PFSK-1 (cell line): ENCODE data around the gene CCDC70.

Source experiments
- POLR2AphosphoS5 ChIP-seq: IDR thresholded peaks from 2 replicates; pipeline ENCODE4 v1.6.1; 2012; ENCODE audit warnings: low read depth, mild to moderate bottlenecking, control low read depth, low read length, moderate library complexity
- TF ChIP-seq, protein P1 (sequence below), 2 experiments: IDR thresholded peaks; 2 replicates each; pipeline versions ENCODE4 v1.6.1 to v1.8.0; 2011 to 2012; ENCODE audit warnings: low read depth in 2 of 2, low read length in 2 of 2, control low read depth in 1 of 2, inconsistent platforms in 1 of 2, mild to moderate bottlenecking in 1 of 2, moderate library complexity in 1 of 2; ENCODE audit not compliant: insufficient read depth in 1 of 2

GRCh38 chr13:51846756-51847155 lies 15.0 kb upstream of the CCDC70 start:
- no peak for TF ChIP-seq POLR2AphosphoS5
- TF ChIP-seq, protein P1, sequence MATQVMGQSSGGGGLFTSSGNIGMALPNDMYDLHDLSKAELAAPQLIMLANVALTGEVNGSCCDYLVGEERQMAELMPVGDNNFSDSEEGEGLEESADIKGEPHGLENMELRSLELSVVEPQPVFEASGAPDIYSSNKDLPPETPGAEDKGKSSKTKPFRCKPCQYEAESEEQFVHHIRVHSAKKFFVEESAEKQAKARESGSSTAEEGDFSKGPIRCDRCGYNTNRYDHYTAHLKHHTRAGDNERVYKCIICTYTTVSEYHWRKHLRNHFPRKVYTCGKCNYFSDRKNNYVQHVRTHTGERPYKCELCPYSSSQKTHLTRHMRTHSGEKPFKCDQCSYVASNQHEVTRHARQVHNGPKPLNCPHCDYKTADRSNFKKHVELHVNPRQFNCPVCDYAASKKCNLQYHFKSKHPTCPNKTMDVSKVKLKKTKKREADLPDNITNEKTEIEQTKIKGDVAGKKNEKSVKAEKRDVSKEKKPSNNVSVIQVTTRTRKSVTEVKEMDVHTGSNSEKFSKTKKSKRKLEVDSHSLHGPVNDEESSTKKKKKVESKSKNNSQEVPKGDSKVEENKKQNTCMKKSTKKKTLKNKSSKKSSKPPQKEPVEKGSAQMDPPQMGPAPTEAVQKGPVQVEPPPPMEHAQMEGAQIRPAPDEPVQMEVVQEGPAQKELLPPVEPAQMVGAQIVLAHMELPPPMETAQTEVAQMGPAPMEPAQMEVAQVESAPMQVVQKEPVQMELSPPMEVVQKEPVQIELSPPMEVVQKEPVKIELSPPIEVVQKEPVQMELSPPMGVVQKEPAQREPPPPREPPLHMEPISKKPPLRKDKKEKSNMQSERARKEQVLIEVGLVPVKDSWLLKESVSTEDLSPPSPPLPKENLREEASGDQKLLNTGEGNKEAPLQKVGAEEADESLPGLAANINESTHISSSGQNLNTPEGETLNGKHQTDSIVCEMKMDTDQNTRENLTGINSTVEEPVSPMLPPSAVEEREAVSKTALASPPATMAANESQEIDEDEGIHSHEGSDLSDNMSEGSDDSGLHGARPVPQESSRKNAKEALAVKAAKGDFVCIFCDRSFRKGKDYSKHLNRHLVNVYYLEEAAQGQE (IDR thresholded peaks at IDR 0.05; ENCODE audit: insufficient read depth in 1 of 2, low read depth in 2 of 2, low read length in 2 of 2): no peak
